ENCODE results near the gene CD320. TPM values are rescaled to one million over a fixed set of nuclear protein-coding genes. Genes with fewer than 3 reads are reported as not detected.

The CD320 gene
- total and polyA plus RNA-seq, 2 of the 8 experiments (the other 6 are each of a cell fraction or from before 2014, with no cell fraction given), result 80.4 to 157 TPM

DNA sequence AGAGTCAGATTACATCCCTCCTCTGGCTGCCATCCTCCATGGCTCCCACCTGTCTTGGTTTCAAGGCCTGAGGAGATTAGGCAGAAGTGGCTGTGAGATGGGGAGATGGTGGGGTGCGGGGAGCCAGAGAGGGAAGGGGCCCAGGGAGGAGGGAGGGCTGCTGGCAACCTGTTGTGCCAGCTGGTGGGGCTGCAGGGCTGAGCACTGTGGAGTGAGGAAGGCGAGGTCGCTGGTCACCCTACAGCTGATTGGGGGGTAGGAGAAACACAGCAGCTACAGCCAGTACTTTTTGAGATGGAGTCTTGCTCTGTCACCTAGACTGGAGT is 48.3 kb downstream of the CD320 start:
- Histone ChIP-seq H4K91ac (replicated peaks; ENCODE audit: insufficient read length, low read length) (no peak overlapping the region), H2BK5ac (ENCODE audit: low read depth, low read length) (no peak overlapping the region), H3K23ac (ENCODE audit: insufficient read length) (no peak overlapping the region), H4K20me1 (replicated peaks in 1 of 2; ENCODE audit: control insufficient read depth in 1 of 2, insufficient read depth in 2 of 2, low read length in 2 of 2) (peaks cover 2 to 5% of the 10 kb centered on the region in 2 experiments), H2AFZ (ENCODE audit: low read length) (no peak overlapping the region), H3K27me3 (replicated peaks in 1 of 4; ENCODE audit: control insufficient read depth in 3 of 4, extremely low read depth in 1 of 4, insufficient read depth in 3 of 4, low read length in 3 of 4) (no peaks in the 10 kb centered on the region), H2BK20ac (ENCODE audit: low read length) (no peak overlapping the region), H3K9ac (replicated peaks in 1 of 4; ENCODE audit: extremely low read depth in 1 of 4, low read depth in 3 of 4, low read length in 3 of 4) (no peak overlapping the region), H3K27ac (ENCODE audit: low read depth, low read length) (no peak overlapping the region), H2AK5ac (ENCODE audit: low read depth, low read length) (no peak overlapping the region), H3K36me3 (ENCODE audit: control insufficient read depth in 2 of 4, insufficient read depth in 4 of 4, low read length in 3 of 4) (peaks cover 8 to 36% (median 27%) of the 10 kb centered on the region in 4 experiments; a peak in 7 of 8 replicates), H3K4me3 (ENCODE audit: extremely low read depth in 1 of 4, insufficient read depth in 2 of 4, low read depth in 3 of 4, low read length in 4 of 4) (no peak overlapping the region), H2BK15ac (ENCODE audit: low read length) (no peak overlapping the region), H3K14ac (ENCODE audit: insufficient read length) (no peak overlapping the region), H2BK120ac (replicated peaks; ENCODE audit: low read depth, low read length) (no peak overlapping the region), H3K9me3 (ENCODE audit: insufficient read depth in 2 of 2, low read depth in 1 of 2, low read length in 1 of 2) (no peaks in the 10 kb centered on the region), H3K4me2 (ENCODE audit: insufficient read depth in 1 of 2, low read depth in 2 of 2, low read length in 2 of 2) (no peak overlapping the region), H4K5ac (ENCODE audit: insufficient read length, low read depth, low read length) (no peak overlapping the region), H2BK12ac (ENCODE audit: low read depth, low read length) (no peak overlapping the region), H3K79me2 (ENCODE audit: control insufficient read depth in 1 of 2, insufficient read depth in 2 of 2, low read length in 2 of 2) (no peaks in the 10 kb centered on the region), H4K8ac (ENCODE audit: extremely low read depth, insufficient read depth, low read length) (peak overlapping the region; percentile 38; the same call in 1 of the 2 replicates), H3K4ac (replicated peaks; ENCODE audit: insufficient read length, low read depth, low read length) (no peak overlapping the region), H3K56ac (replicated peaks; ENCODE audit: insufficient read length, low read depth, low read length) (no peak overlapping the region), H3K79me1 (ENCODE audit: low read depth, low read length) (no peaks in the 10 kb centered on the region; the same call in 1 of the 2 replicates), H3K4me1 (replicated peaks in 1 of 4; ENCODE audit: control insufficient read depth in 3 of 4, insufficient read depth in 4 of 4, low read length in 3 of 4) (peaks cover 0 to 4% (median 0%) of the 10 kb centered on the region in 4 experiments; a peak in 3 of 7 replicates), H3K23me2 (ENCODE audit: low read depth, low read length) (no peaks in the 10 kb centered on the region), H3K18ac (ENCODE audit: extremely low read depth, low read length) (no peak overlapping the region)
- ChIA-PET POLR2A (ENCODE audit: partially characterized antibody) (interaction anchor here (0.9 kb wide), 1 partner anchor 47 kb away, joined by 3 read pairs; no protein-coding TSS in a partner anchor), CTCF (ENCODE audit: partially characterized antibody) (interaction anchor here (0.7 to 2.3 kb wide), 3 partner anchors 101 to 113 kb away, joined by 3 to 10 read pairs (median 3); no protein-coding TSS in a partner anchor)
- FAIRE-seq (no peak), DNase-seq (ENCODE audit: low read depth in 1 of 2, low spot score in 2 of 2) (no peak)
- 90% methylated on average over 2 of the region's 3 CpGs; no CpG with 5 or more reads in 1 of the 2 experiments for WGBS, 2 experiments (ENCODE audit: extremely low coverage in 1 of 2, insufficient coverage in 1 of 2, insufficient read length in 1 of 2, insufficient replicate concordance in 2 of 2, low coverage in 1 of 2, low lambda C conversion rate in 2 of 2, missing lambda C conversion rate in 1 of 2)
- no peak for TF ChIP-seq ASH2L (IDR thresholded peaks at IDR 0.05; ENCODE audit: low read length)
- TF ChIP-seq POLR2AphosphoS5 (IDR thresholded peaks at IDR 0.05; ENCODE audit: low read depth, low read length), result no peak
- TF ChIP-seq, protein P1, sequence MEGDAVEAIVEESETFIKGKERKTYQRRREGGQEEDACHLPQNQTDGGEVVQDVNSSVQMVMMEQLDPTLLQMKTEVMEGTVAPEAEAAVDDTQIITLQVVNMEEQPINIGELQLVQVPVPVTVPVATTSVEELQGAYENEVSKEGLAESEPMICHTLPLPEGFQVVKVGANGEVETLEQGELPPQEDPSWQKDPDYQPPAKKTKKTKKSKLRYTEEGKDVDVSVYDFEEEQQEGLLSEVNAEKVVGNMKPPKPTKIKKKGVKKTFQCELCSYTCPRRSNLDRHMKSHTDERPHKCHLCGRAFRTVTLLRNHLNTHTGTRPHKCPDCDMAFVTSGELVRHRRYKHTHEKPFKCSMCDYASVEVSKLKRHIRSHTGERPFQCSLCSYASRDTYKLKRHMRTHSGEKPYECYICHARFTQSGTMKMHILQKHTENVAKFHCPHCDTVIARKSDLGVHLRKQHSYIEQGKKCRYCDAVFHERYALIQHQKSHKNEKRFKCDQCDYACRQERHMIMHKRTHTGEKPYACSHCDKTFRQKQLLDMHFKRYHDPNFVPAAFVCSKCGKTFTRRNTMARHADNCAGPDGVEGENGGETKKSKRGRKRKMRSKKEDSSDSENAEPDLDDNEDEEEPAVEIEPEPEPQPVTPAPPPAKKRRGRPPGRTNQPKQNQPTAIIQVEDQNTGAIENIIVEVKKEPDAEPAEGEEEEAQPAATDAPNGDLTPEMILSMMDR (IDR thresholded peaks at IDR 0.05; ENCODE audit: control extremely low read depth in 1 of 3, insufficient read depth in 1 of 3, low read depth in 1 of 3, low read length in 3 of 3), result no peak
- TF ChIP-seq, protein P2, sequence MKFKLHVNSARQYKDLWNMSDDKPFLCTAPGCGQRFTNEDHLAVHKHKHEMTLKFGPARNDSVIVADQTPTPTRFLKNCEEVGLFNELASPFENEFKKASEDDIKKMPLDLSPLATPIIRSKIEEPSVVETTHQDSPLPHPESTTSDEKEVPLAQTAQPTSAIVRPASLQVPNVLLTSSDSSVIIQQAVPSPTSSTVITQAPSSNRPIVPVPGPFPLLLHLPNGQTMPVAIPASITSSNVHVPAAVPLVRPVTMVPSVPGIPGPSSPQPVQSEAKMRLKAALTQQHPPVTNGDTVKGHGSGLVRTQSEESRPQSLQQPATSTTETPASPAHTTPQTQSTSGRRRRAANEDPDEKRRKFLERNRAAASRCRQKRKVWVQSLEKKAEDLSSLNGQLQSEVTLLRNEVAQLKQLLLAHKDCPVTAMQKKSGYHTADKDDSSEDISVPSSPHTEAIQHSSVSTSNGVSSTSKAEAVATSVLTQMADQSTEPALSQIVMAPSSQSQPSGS (IDR thresholded peaks at IDR 0.05; ENCODE audit: low read length), result no peak
- TF ChIP-seq SP4 (IDR thresholded peaks at IDR 0.05; ENCODE audit: low read length), result no peak
- TF ChIP-seq BACH1 (IDR thresholded peaks at IDR 0.05; ENCODE audit: low read length), result no peak
- TF ChIP-seq EZH2 (IDR thresholded peaks at IDR 0.05; ENCODE audit: low read depth, low read length, severe bottlenecking), result no peak
- TF ChIP-seq RXRA (IDR thresholded peaks at IDR 0.05; ENCODE audit: insufficient read depth, low read depth, low read length), result no peak
- no peak for TF ChIP-seq SAP30 (IDR thresholded peaks at IDR 0.05; ENCODE audit: insufficient read depth, insufficient replicate concordance, low read length)

All from H1 (cell line).